Colonic mucosa (tissue), 4 donors: Measurements from ENCODE around the gene SCIN. TPM values are rescaled to one million over a fixed set of nuclear protein-coding genes. Genes with fewer than 3 reads are reported as not detected.

Experiments used
- DNase-seq: peaks from one replicate; pipeline ENCODE4 v3.0.0-alpha.2; 2020
- H3K27ac ChIP-seq: fragments of 200-600 bp; one replicate; pipeline ENCODE4 v1.8.0; 2021
- H3K27me3 ChIP-seq: fragments of 200-600 bp; one replicate; pipeline ENCODE4 v1.8.0; 2021
- H3K36me3 ChIP-seq: fragments of 200-600 bp; one replicate; pipeline ENCODE4 v1.8.0; 2021
- H3K4me1 ChIP-seq: fragments of 200-600 bp; one replicate; pipeline ENCODE4 v1.8.0; 2021; ENCODE audit warnings: mild to moderate bottlenecking
- H3K4me3 ChIP-seq: fragments of 200-600 bp; one replicate; pipeline ENCODE4 v1.8.0; 2021
- H3K9ac ChIP-seq, 2 donors: one replicate each; pipeline ENCODE4 v1.7.0; 2013; ENCODE audit warnings: control low read depth in 2 of 2, low read depth in 2 of 2, low read length in 2 of 2
- H3K9me3 ChIP-seq: fragments of 200-600 bp; one replicate; pipeline ENCODE4 v1.8.0; 2021
- intact Hi-C: fragments of 100-400 bp; cut with DNase I; formaldehyde crosslinking; loops from one replicate; pipeline ENCODE4 v1.14.1; 2022
- total RNA-seq, 2 donors: library from RNA; stranded (reverse); fragmentation: NEBNext Ultra II Directional in 1 of 2; extraction: Animal tissue kit (Norgen Biotek cat#: 25700) in 1 of 2; gene quantifications; one replicate each; pipeline ENCODE4 v1.2.1, GENCODE V29; 2021
- TF ChIP-seq, protein P1 (sequence below): fragments of 200-600 bp; IDR thresholded peaks from one replicate; pipeline ENCODE4 v1.8.0; 2022; ENCODE audit warnings: antibody characterized with exemption, mild to moderate bottlenecking
- donor health status: healthy.
- donor health status: DM: no; HTN: no; CAD: no.
- donor health status: DM: no; HTN: no; CAD: no.

Gene SCIN
- total RNA-seq, 2 donors from 2014 or later: 20.8 to 57.4 TPM

DNA sequence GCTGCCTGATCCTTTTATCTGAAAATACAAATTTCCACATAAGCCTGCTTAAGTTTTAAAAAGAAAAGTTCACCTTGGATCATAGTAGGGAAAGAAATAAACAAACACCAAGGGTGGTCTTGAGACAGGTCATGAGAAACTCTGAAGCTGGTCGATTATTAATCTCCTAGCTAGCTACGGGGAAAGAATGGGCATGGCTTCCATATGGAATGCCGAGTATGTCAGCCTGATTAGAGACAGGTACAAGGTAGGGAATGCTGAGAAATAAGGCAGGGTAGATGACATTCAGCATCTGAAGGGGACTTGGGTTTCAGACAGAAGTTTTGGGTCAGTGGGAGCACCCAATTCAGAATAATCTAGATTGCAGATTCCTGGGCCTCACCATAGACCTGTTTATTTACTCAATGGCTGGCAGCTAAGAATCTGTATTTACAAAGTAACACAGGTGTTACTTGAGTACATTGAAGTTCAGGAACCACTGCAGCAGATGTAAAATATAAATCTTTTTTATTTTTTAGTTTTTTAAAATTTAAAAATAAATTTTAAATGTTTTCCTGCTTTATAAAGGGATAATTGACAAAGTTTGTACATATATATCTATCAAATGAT lies 49.0 kb downstream of the SCIN start:
- intact Hi-C loops: no loop called here

DNA sequence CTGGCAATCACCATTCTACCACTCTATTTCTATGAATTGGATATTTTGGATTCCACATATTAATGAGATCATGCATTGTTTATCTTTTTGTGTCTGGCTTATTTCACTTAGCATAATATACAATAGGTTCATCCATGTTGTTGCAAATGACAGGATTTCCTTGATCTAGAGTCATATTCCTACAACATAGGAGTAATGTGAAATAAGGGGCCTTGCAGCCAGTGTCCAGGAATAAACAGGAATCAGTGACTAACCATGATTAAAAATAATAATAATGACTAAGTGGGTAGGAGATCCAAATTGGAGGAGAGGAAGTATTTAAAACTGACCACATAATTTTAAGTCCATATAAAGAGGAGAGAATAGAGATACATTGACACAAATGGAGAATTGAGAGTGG lies 49.9 kb downstream of the SCIN start:
- Histone ChIP-seq H3K27ac (no peak overlapping the region), H3K36me3 (no peaks in the 10 kb centered on the region), H3K9me3 (no peaks in the 10 kb centered on the region), H3K4me1 (no peaks in the 10 kb centered on the region), H3K27me3 (no peaks in the 10 kb centered on the region), H3K9ac (no peak overlapping the region), H3K4me3 (no peak overlapping the region)
- DNase-seq: no peak
- TF ChIP-seq, protein P1, sequence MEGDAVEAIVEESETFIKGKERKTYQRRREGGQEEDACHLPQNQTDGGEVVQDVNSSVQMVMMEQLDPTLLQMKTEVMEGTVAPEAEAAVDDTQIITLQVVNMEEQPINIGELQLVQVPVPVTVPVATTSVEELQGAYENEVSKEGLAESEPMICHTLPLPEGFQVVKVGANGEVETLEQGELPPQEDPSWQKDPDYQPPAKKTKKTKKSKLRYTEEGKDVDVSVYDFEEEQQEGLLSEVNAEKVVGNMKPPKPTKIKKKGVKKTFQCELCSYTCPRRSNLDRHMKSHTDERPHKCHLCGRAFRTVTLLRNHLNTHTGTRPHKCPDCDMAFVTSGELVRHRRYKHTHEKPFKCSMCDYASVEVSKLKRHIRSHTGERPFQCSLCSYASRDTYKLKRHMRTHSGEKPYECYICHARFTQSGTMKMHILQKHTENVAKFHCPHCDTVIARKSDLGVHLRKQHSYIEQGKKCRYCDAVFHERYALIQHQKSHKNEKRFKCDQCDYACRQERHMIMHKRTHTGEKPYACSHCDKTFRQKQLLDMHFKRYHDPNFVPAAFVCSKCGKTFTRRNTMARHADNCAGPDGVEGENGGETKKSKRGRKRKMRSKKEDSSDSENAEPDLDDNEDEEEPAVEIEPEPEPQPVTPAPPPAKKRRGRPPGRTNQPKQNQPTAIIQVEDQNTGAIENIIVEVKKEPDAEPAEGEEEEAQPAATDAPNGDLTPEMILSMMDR: no peak
- intact Hi-C loops: no loop called here

More for the DNA sequence above, 49.0 kb downstream of the SCIN start:
- Histone ChIP-seq H3K27me3 (no peaks in the 10 kb centered on the region), H3K9ac (no peak overlapping the region), H3K4me1 (no peaks in the 10 kb centered on the region), H3K4me3 (no peak overlapping the region), H3K9me3 (no peaks in the 10 kb centered on the region), H3K27ac (no peak overlapping the region), H3K36me3 (no peaks in the 10 kb centered on the region)
- TF ChIP-seq, protein P1: no peak
- no peak for DNase-seq

DNA sequence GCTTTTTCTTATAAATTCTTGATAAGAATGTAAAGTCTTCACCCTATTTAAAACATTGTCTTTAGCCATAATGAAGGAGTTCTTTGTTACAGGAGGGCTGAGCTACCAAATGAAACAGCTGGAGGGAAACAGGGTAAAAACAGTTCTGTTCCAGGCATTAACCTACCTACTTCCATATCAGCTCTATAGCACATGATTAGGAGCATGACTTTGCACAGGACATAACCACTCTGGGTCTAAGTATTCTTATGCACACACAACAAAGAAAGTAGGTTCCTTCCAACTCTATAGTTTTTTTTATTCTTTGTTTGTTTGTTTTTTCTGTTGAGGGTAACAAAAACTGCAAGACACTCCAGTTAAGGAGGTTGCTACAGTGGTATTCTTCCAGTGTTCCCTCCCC lies 52.7 kb downstream of the SCIN start:
- Histone ChIP-seq H3K27ac (no peak overlapping the region), H3K9ac (no peak overlapping the region), H3K9me3 (no peaks in the 10 kb centered on the region), H3K27me3 (no peaks in the 10 kb centered on the region), H3K36me3 (no peaks in the 10 kb centered on the region), H3K4me3 (no peak overlapping the region), H3K4me1 (no peaks in the 10 kb centered on the region)
- intact Hi-C loops: loop anchor here (2.0 kb wide), 1 partner anchor 100 kb away; no protein-coding TSS in a partner anchor
- no peak for DNase-seq
- TF ChIP-seq, protein P1: no peak

DNA sequence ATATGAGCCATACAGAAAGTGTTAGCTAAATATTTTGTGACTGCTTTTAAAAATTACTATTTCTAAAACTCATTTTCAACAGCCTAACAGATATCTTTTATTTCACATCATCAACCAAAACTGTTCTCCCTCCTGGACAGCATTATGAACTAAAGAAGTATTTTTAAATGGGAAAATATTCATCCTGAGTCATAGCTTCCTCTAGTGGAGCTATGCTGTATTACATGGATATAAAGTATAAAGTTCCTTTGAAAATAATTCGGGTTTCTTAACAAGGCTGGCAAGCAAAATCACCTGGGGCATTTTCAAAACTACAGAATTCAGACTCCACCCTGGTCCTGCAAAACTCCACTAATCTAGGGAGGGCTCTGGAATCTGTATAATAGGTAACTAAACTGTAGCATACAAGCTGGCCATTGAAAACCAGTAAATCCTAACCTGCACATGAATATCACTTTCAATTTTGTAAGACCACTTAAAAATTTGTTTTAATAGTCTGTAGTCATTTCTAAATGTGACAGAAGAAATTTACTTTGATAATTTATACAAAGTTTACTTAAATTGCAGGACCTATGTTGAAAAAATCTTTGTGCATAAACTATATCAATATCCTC lies 53.5 kb downstream of the SCIN start:
- H3K9me3 ChIP-seq: no peaks in the 10 kb centered on the region
- no peak overlapping the region for H3K4me3 ChIP-seq
- H3K4me1 ChIP-seq: no peaks in the 10 kb centered on the region
- DNase-seq: no peak
- H3K9ac ChIP-seq: no peak overlapping the region
- no peaks in the 10 kb centered on the region for H3K27me3 ChIP-seq
- intact Hi-C loops: loop anchor here (2.0 kb wide), 1 partner anchor 101 kb away; no protein-coding TSS in a partner anchor
- TF ChIP-seq, protein P1: peak; percentile 72
- no peaks in the 10 kb centered on the region for H3K36me3 ChIP-seq
- no peak overlapping the region for H3K27ac ChIP-seq

DNA sequence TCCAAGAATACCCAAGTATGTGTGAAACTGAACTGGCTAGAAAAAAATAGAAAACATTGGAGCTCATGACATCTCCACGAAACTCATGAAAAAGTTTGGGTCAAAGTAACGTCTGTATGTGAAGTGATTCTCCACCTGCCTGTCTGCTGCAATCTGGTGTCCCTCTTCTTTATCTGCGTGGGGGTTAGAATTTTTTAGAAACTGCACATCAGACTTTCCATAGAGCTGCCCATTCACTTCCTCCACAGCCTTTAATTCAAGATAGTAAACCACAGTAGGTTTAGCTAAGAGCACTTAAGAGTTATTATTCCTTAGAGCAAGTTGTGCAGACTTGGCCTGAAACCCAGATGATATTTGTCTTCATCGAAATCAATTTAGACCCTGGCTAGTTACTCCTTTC lies 55.3 kb downstream of the SCIN start:
- no peaks in the 10 kb centered on the region for H3K27me3 ChIP-seq
- intact Hi-C loops: no loop called here
- H3K4me3 ChIP-seq: no peak overlapping the region
- no peak overlapping the region for H3K27ac ChIP-seq
- H3K4me1 ChIP-seq: no peaks in the 10 kb centered on the region
- no peak overlapping the region for H3K9ac ChIP-seq
- H3K9me3 ChIP-seq: no peaks in the 10 kb centered on the region
- H3K36me3 ChIP-seq: no peaks in the 10 kb centered on the region
- DNase-seq: no peak
- TF ChIP-seq, protein P1: no peak
